ENCODE measurements around the gene FGFRL1.

DNA sequence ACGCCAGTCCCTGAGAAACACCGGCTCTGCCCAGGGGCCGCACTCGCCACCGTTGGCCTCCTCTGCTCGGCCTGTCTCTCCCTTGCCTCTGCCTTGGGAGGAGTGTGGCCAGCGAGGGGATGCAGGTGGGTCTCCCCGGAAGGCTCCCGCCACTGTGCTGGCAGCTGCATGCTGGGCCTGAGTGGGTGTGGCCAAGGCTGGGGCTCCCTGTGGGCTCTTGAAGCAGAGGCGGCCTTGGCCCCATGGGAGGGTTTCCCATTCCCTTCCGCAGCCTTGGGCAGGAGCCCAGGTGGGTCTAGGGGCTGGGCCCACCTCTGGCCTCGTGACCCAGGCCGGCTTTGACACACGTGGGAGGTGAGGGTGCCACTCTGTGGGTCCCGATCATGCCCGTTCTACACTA is 19.1 kb downstream of the FGFRL1 start:
- TF ChIP-seq CTCF (IDR thresholded peaks at IDR 0.05), result no peak
- TF ChIP-seq POLR2A (IDR thresholded peaks at IDR 0.05), result no peak
